ENCODE data around the gene BTNL8. TPM values are rescaled to one million over a fixed set of nuclear protein-coding genes. Genes with fewer than 3 reads are reported as not detected.

The BTNL8 gene, protein sequence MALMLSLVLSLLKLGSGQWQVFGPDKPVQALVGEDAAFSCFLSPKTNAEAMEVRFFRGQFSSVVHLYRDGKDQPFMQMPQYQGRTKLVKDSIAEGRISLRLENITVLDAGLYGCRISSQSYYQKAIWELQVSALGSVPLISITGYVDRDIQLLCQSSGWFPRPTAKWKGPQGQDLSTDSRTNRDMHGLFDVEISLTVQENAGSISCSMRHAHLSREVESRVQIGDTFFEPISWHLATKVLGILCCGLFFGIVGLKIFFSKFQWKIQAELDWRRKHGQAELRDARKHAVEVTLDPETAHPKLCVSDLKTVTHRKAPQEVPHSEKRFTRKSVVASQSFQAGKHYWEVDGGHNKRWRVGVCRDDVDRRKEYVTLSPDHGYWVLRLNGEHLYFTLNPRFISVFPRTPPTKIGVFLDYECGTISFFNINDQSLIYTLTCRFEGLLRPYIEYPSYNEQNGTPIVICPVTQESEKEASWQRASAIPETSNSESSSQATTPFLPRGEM
- total RNA-seq (under 1 TPM in 1 of 2 experiments, not detected in 1; 0.13 TPM), polyA plus RNA-seq (not detected)

GRCh38 chr5:180898621-180899246 is at the start of gene BTNL8:
Gene BTNL8, plus strand, starts transcription at chr5:180899159. Its CDS starts 152 bp downstream, at chr5:180899311.
- H3K4me3 Mint-ChIP-seq = no peak within 1 kb of the TSS
- Histone ChIP-seq H3K36me3 (ENCODE audit: insufficient read depth, low read length) (no peaks in the 10 kb centered on the region), H3K4me1 (ENCODE audit: insufficient read depth, low read length) (no peaks in the 10 kb centered on the region), H3K27ac (ENCODE audit: low read depth, low read length) (no peak within 1 kb of the TSS), H3K4me3 (ENCODE audit: low read length) (no peak within 1 kb of the TSS), H3K9me3 (ENCODE audit: low read length) (no peaks in the 10 kb centered on the region), H3K27me3 (ENCODE audit: insufficient read depth, low read length, poor library complexity, severe bottlenecking) (no peaks in the 10 kb centered on the region)
- no peaks in the 10 kb centered on the region for H3K4me1 Mint-ChIP-seq
- ChIA-PET POLR2A (no interaction called here), CTCF (no interaction called here)
- H3K27me3 Mint-ChIP-seq = peaks cover 6 to 11% of the 10 kb centered on the region in 2 donors
- no peak within 1 kb of the TSS for H3K27ac Mint-ChIP-seq
- peaks cover 0 to 5% (median 2%) of the 10 kb centered on the region in 5 donors for H3K9me3 Mint-ChIP-seq
- no peaks in the 10 kb centered on the region for H3K36me3 Mint-ChIP-seq
- DNase-seq = no peak

GRCh38 chr5:180849827-180850226 is 49.1 kb upstream of the BTNL8 start:
- Mint-ChIP-seq H3K4me3 (no peak overlapping the region), H3K4me1 (peaks cover 12 to 24% (median 18%) of the 10 kb centered on the region in 3 donors), H3K36me3 (peaks cover 43 to 66% (median 65%) of the 10 kb centered on the region in 3 donors), H3K27me3 (peaks cover 0 to 2% of the 10 kb centered on the region in 2 donors), H3K9me3 (peaks cover 13 to 34% (median 30%) of the 10 kb centered on the region in 5 donors), H3K27ac (no peak overlapping the region)
- Histone ChIP-seq H3K27ac (ENCODE audit: low read depth, low read length) (no peak overlapping the region), H3K27me3 (ENCODE audit: insufficient read depth, low read length, poor library complexity, severe bottlenecking) (no peaks in the 10 kb centered on the region), H3K36me3 (ENCODE audit: insufficient read depth, low read length) (peaks cover 26% of the 10 kb centered on the region), H3K9me3 (ENCODE audit: low read length) (peaks cover 25% of the 10 kb centered on the region), H3K4me3 (ENCODE audit: low read length) (no peak overlapping the region), H3K4me1 (ENCODE audit: insufficient read depth, low read length) (no peaks in the 10 kb centered on the region)
- POLR2A ChIA-PET = interaction anchor here (0.6 to 1.9 kb wide), 2 partner anchors 8 to 18 kb away, joined by 4 to 6 read pairs; no protein-coding TSS in a partner anchor
- DNase-seq = no peak
- CTCF ChIA-PET = interaction anchor here (0.8 to 1.4 kb wide), 2 partner anchors 11 to 19 kb away, joined by 3 read pairs; no protein-coding TSS in a partner anchor

DNA sequence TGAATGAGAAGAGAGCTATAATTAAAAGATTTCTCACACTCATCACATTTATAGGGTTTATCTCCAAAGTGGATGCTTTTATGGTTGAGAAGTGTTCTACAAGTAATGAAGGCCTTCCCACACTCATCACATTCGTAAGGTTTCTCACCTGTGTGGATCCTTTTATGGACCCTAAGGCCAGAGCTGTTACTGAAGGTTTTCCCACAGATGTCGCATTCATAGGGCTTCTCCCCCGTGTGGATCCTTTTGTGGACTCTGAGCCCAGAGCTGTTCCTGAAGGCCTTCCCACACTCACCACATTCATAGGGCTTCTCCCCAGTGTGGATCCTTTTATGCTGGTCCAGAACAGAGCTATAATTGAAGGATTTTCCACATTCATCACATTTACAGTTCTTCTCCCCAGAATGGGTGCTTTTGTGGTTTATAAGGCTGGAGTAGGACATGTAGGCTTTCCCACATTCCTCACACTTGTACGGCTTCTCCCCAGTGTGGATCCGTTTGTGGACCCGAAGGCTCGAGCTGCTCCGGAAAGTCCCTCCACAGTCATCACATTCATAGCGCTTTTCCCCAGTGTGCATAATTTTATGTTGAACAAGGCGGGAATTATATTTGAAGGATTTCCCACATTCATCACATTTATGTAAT is 48.4 kb upstream of the BTNL8 start:
- H3K9me3 Mint-ChIP-seq = peaks cover 13 to 34% (median 30%) of the 10 kb centered on the region in 5 donors
- CTCF ChIA-PET = interaction anchor here (1.4 kb wide), 1 partner anchor 20 kb away, joined by 3 read pairs; no protein-coding TSS in a partner anchor
- peaks cover 0 to 2% of the 10 kb centered on the region in 2 donors for H3K27me3 Mint-ChIP-seq
- DNase-seq = no peak
- Histone ChIP-seq H3K9me3 (ENCODE audit: low read length) (peaks cover 25% of the 10 kb centered on the region), H3K4me1 (ENCODE audit: insufficient read depth, low read length) (no peaks in the 10 kb centered on the region), H3K4me3 (ENCODE audit: low read length) (no peak overlapping the region), H3K27ac (ENCODE audit: low read depth, low read length) (no peak overlapping the region), H3K36me3 (ENCODE audit: insufficient read depth, low read length) (peaks cover 29% of the 10 kb centered on the region), H3K27me3 (ENCODE audit: insufficient read depth, low read length, poor library complexity, severe bottlenecking) (no peaks in the 10 kb centered on the region)
- H3K4me1 Mint-ChIP-seq = peaks cover 12 to 25% (median 25%) of the 10 kb centered on the region in 3 donors
- no peak overlapping the region for H3K4me3 Mint-ChIP-seq
- H3K27ac Mint-ChIP-seq = no peak overlapping the region
- peaks cover 48 to 73% (median 65%) of the 10 kb centered on the region in 3 donors for H3K36me3 Mint-ChIP-seq
- POLR2A ChIA-PET = interaction anchor here (1.9 kb wide), 1 partner anchor 19 kb away, joined by 6 read pairs; no protein-coding TSS in a partner anchor

DNA sequence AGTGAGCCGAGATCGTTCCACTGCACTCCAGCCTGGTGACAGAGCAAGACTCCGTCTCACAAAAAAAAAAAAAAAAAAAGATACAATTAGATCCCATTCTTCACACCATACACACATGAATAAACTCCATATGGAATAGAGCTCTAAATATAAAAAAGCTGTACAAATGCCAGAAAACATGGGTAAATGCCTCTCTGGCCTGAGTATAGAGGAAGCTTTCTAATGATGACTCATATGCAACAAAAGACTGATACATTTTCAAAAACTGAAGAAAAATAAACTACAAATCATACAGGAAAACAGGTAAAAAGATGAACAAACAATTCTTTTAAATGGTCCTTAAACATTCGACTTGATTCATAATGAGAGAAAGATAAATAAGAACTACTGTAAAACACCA is 46.5 kb upstream of the BTNL8 start:
- no peak overlapping the region for H3K27ac ChIP-seq (ENCODE audit: low read depth, low read length)
- Mint-ChIP-seq H3K4me1 (peaks cover 12 to 33% (median 25%) of the 10 kb centered on the region in 3 donors), H3K27me3 (no peaks in the 10 kb centered on the region), H3K4me3 (no peak overlapping the region), H3K36me3 (peaks cover 55 to 77% (median 58%) of the 10 kb centered on the region in 3 donors), H3K9me3 (peaks cover 13 to 34% (median 30%) of the 10 kb centered on the region in 5 donors), H3K27ac (no peak overlapping the region)
- H3K4me3 ChIP-seq (ENCODE audit: low read length) = no peak overlapping the region
- H3K27me3 ChIP-seq (ENCODE audit: insufficient read depth, low read length, poor library complexity, severe bottlenecking) = no peaks in the 10 kb centered on the region
- no peak for DNase-seq
- H3K4me1 ChIP-seq (ENCODE audit: insufficient read depth, low read length) = no peaks in the 10 kb centered on the region
- H3K36me3 ChIP-seq (ENCODE audit: insufficient read depth, low read length) = peaks cover 37% of the 10 kb centered on the region
- POLR2A ChIA-PET = interaction anchor here (0.7 kb wide), 1 partner anchor 8 kb away, joined by 6 read pairs; no protein-coding TSS in a partner anchor
- peaks cover 25% of the 10 kb centered on the region for H3K9me3 ChIP-seq (ENCODE audit: low read length)
- CTCF ChIA-PET = interaction anchor here (1.1 kb wide), 1 partner anchor 21 kb away, joined by 3 read pairs; no protein-coding TSS in a partner anchor

DNA sequence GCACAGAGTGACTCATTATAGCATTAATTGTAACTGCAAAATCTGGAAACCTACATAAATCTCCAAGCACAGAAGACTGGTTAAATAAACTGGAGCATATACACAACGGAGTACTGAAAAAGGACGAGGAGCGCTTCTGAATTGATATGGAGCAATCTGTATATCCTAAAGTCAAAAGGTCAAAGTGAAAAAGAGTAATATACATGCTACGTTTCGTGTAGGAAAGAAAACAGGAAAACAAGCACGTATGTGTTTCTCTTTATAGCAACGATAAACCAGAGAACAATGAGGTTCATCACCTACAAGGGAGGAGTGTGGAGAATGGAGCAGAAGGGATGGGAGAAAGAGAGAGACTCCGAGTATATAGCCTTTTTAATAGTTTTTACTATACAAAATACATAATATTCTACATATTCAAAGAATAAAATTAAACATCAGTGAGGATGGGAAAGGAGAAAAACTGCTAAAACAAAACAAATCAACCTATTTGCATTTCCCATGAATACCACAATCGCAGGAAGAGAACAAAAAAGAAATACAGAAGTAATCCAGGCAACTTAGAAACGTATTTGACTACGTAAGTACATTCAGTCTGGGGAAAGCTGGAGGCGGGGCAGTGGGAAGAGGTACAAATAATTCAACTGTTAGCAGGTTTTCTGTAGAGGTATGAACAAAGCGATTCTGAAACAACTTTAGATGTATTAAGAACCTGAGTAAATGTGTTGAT is 45.7 kb upstream of the BTNL8 start:
- Histone ChIP-seq H3K4me3 (ENCODE audit: low read length) (no peak overlapping the region), H3K4me1 (ENCODE audit: insufficient read depth, low read length) (no peaks in the 10 kb centered on the region), H3K27me3 (ENCODE audit: insufficient read depth, low read length, poor library complexity, severe bottlenecking) (no peaks in the 10 kb centered on the region), H3K36me3 (ENCODE audit: insufficient read depth, low read length) (peaks cover 38% of the 10 kb centered on the region), H3K9me3 (ENCODE audit: low read length) (peaks cover 25% of the 10 kb centered on the region), H3K27ac (ENCODE audit: low read depth, low read length) (no peak overlapping the region)
- H3K27me3 Mint-ChIP-seq = no peaks in the 10 kb centered on the region
- peaks cover 50 to 73% (median 55%) of the 10 kb centered on the region in 3 donors for H3K36me3 Mint-ChIP-seq
- H3K4me3 Mint-ChIP-seq = no peak overlapping the region
- POLR2A ChIA-PET = no interaction called here
- no peak for DNase-seq
- CTCF ChIA-PET = no interaction called here
- peaks cover 13 to 31% (median 28%) of the 10 kb centered on the region in 5 donors for H3K9me3 Mint-ChIP-seq
- H3K27ac Mint-ChIP-seq = peak overlapping the region in 1 of 8 donors; percentile 80
- peaks cover 10 to 33% (median 26%) of the 10 kb centered on the region in 3 donors for H3K4me1 Mint-ChIP-seq

- peaks cover 43% of the 10 kb centered on the region for H3K36me3 ChIP-seq (ENCODE audit: insufficient read depth, low read length)
- Mint-ChIP-seq H3K27me3 (no peaks in the 10 kb centered on the region), H3K9me3 (peaks cover 13 to 28% (median 22%) of the 10 kb centered on the region in 5 donors), H3K36me3 (peaks cover 44 to 73% (median 52%) of the 10 kb centered on the region in 3 donors), H3K4me3 (no peak overlapping the region), H3K27ac (peak overlapping the region in 1 of 8 donors; percentile 80), H3K4me1 (peaks cover 10 to 38% (median 31%) of the 10 kb centered on the region in 3 donors)
- H3K4me3 ChIP-seq (ENCODE audit: low read length) = no peak overlapping the region
- no peaks in the 10 kb centered on the region for H3K4me1 ChIP-seq (ENCODE audit: insufficient read depth, low read length)
- CTCF ChIA-PET = no interaction called here
- no peaks in the 10 kb centered on the region for H3K27me3 ChIP-seq (ENCODE audit: insufficient read depth, low read length, poor library complexity, severe bottlenecking)
- POLR2A ChIA-PET = no interaction called here
- peaks cover 24% of the 10 kb centered on the region for H3K9me3 ChIP-seq (ENCODE audit: low read length)
- no peak for DNase-seq
- no peak overlapping the region for H3K27ac ChIP-seq (ENCODE audit: low read depth, low read length)
These were observed 45.1 kb upstream of the BTNL8 start for GRCh38 chr5:180853848-180854176.

DNA sequence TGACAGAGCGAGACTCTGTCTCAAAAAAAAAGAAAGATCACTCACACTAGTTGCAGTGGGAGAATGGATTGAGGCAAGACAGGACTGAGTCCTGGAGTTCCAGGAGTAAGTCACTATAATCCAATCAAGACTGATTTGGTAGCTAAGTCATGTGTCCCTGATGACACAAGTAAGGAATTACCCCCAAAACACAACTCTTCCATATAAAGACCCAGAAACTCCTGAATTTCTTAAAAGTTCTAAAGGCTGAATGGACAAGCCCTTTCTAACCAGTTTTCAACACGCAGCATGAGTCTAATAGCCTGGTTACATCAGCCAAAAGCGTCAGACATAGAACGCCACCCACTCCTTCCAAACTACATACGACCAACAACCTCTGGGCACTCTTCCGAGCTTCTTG is 40.4 kb upstream of the BTNL8 start:
- Histone ChIP-seq H3K27ac (ENCODE audit: low read depth, low read length) (no peak overlapping the region), H3K9me3 (ENCODE audit: low read length) (no peaks in the 10 kb centered on the region), H3K4me1 (ENCODE audit: insufficient read depth, low read length) (peaks cover 12% of the 10 kb centered on the region), H3K4me3 (ENCODE audit: low read length) (no peak overlapping the region), H3K36me3 (ENCODE audit: insufficient read depth, low read length) (peaks cover 26% of the 10 kb centered on the region), H3K27me3 (ENCODE audit: insufficient read depth, low read length, poor library complexity, severe bottlenecking) (no peaks in the 10 kb centered on the region)
- H3K27ac Mint-ChIP-seq = peak overlapping the region in 4 of 8 donors; percentile 44 to 91 (median 73)
- DNase-seq = no peak
- POLR2A ChIA-PET = no interaction called here
- H3K4me3 Mint-ChIP-seq = peak overlapping the region in 1 of 7 donors; percentile 93
- CTCF ChIA-PET = no interaction called here
- no peaks in the 10 kb centered on the region for H3K9me3 Mint-ChIP-seq
- H3K4me1 Mint-ChIP-seq = peaks cover 22 to 48% (median 39%) of the 10 kb centered on the region in 3 donors
- peaks cover 4 to 44% (median 24%) of the 10 kb centered on the region in 3 donors for H3K36me3 Mint-ChIP-seq
- no peaks in the 10 kb centered on the region for H3K27me3 Mint-ChIP-seq
